SK-N-SH (cell line): ENCODE results near the gene TFB1M. TPM values are rescaled to one million over a fixed set of nuclear protein-coding genes. Genes with fewer than 3 reads are reported as not detected.

ENCODE experiments used
- CTCF ChIA-PET: fragments of 300-600, 350-600 bp; formaldehyde crosslinking; extraction: SDS; loops from one replicate; lab custom pipeline; 2021; lab: Yijun Ruan, JAX
- POLR2A ChIA-PET: fragments of 350-600 bp; sonication (Branson Sonifier 250); formaldehyde crosslinking; extraction: SDS; loops from one replicate; lab custom pipeline; 2020; ENCODE audit warnings: antibody characterized with exemption, inconsistent platforms; lab: Yijun Ruan, JAX
- DNase-seq: peaks from one replicate; pipeline ENCODE4 v3.0.0; 2012
- H2AFZ ChIP-seq: fragments of 200-600 bp; sonication (generic); 2 replicates; pipeline ENCODE4 v1.8.1; 2016; ENCODE audit warnings: antibody characterized with exemption, mild to moderate bottlenecking, low read depth
- H3F3A ChIP-seq: fragments of 200-600 bp; sonication (generic); replicated peaks from 2 replicates; pipeline ENCODE3; 2016; ENCODE audit warnings: antibody characterized with exemption, mild to moderate bottlenecking; ENCODE audit not compliant: insufficient read depth
- H3K27ac ChIP-seq, 2 experiments: fragments of 200-500 bp in 1 of 2; fragments of 200-600 bp in 1 of 2; sonication (Bioruptor generic) in 1 of 2; sonication (generic), shearing (Covaris generic) in 1 of 2; 2 replicates each; pipeline versions ENCODE4 v1.5.1 to v1.6.1; 2014 to 2016; ENCODE audit warnings: low read depth in 2 of 2, inconsistent platforms in 1 of 2, low read length in 1 of 2, mild to moderate bottlenecking in 1 of 2, mixed read lengths in 1 of 2
- H3K27me3 ChIP-seq: fragments of 200-600 bp; sonication (generic), shearing (Covaris generic); 2 replicates; pipeline ENCODE4 v1.6.1; 2016; ENCODE audit warnings: mixed run types; ENCODE audit not compliant: insufficient read depth
- H3K36me3 ChIP-seq, 2 experiments: fragments of 200-500 bp in 1 of 2; fragments of 200-600 bp in 1 of 2; sonication (Bioruptor generic) in 1 of 2; sonication (generic) in 1 of 2; replicated peaks in 1 of 2; 2 replicates each; pipeline versions ENCODE3 to v1.5.1; 2014 to 2016; ENCODE audit warnings: low read length in 1 of 2, mild to moderate bottlenecking in 1 of 2; ENCODE audit not compliant: insufficient read depth in 2 of 2, control insufficient read depth in 1 of 2
- H3K4me1 ChIP-seq, 2 experiments: fragments of 200-500 bp in 1 of 2; fragments of 200-600 bp in 1 of 2; sonication (Bioruptor generic) in 1 of 2; sonication (generic), shearing (Covaris generic) in 1 of 2; 2 replicates each; pipeline versions ENCODE4 v1.5.1 to v1.6.1; 2014 to 2016; ENCODE audit warnings: low read depth in 1 of 2, low read length in 1 of 2, mixed run types in 1 of 2; ENCODE audit not compliant: insufficient read depth in 2 of 2, control insufficient read depth in 1 of 2
- H3K4me2 ChIP-seq: fragments of 200-600 bp; sonication (generic), shearing (Covaris generic); 2 replicates; pipeline ENCODE4 v1.6.1; 2017; ENCODE audit warnings: mixed run types
- H3K4me3 ChIP-seq, 2 experiments: fragments of 200-500 bp in 1 of 2; fragments of 200-600 bp in 1 of 2; sonication (Bioruptor generic) in 1 of 2; sonication (generic), shearing (Covaris generic) in 1 of 2; 2 replicates each; pipeline versions ENCODE4 v1.5.1 to v1.8.1; 2014 to 2016; ENCODE audit warnings: low read depth in 2 of 2, inconsistent platforms in 1 of 2, low read length in 1 of 2, mild to moderate bottlenecking in 1 of 2, mixed read lengths in 1 of 2, moderate library complexity in 1 of 2
- H3K79me2 ChIP-seq: fragments of 200-600 bp; sonication (generic); 2 replicates; pipeline ENCODE4 v1.8.1; 2017; ENCODE audit warnings: mild to moderate bottlenecking; ENCODE audit not compliant: insufficient read depth
- H3K9ac ChIP-seq: fragments of 200-600 bp; sonication (generic); 2 replicates; pipeline ENCODE4 v1.6.1; 2017; ENCODE audit warnings: mixed run types
- H3K9me2 ChIP-seq: fragments of 200-600 bp; sonication (generic); 2 replicates; pipeline ENCODE4 v1.6.1; 2017; ENCODE audit warnings: mixed run types
- H3K9me3 ChIP-seq: fragments of 200-600 bp; sonication (generic); 2 replicates; pipeline ENCODE4 v1.6.1; 2017; ENCODE audit warnings: mixed run types, mild to moderate bottlenecking, moderate library complexity
- H4K20me1 ChIP-seq: fragments of 200-600 bp; sonication (generic); 2 replicates; pipeline ENCODE4 v1.6.1; 2017; ENCODE audit warnings: mild to moderate bottlenecking, mixed run types; ENCODE audit not compliant: insufficient read depth
- CHD2 ChIP-seq: fragments of 150-350 bp; IDR thresholded peaks from 2 replicates; pipeline ENCODE4 v1.6.1; 2018; ENCODE audit warnings: low read length; ENCODE audit not compliant: partially characterized antibody
- EP300 ChIP-seq, 2 experiments: IDR thresholded peaks; 2 replicates each; pipeline versions ENCODE4 v1.4.0 to v1.6.1; 2012; ENCODE audit warnings: borderline replicate concordance in 1 of 2, low read depth in 1 of 2, low read length in 1 of 2
- EZH2phosphoT487 ChIP-seq: fragments of 200-600 bp; sonication (generic); IDR thresholded peaks from 2 replicates; pipeline ENCODE4 v1.6.1; 2017; ENCODE audit warnings: low read depth, mixed run types, mild to moderate bottlenecking, antibody characterized with exemption, moderate library complexity, borderline replicate concordance
- FOSL2 ChIP-seq: IDR thresholded peaks from 2 replicates; pipeline ENCODE4 v1.4.0; 2012; ENCODE audit warnings: low read depth, mild to moderate bottlenecking, moderate library complexity, borderline replicate concordance
- FOXM1 ChIP-seq: IDR thresholded peaks from 2 replicates; pipeline ENCODE4 v1.4.0; 2012; ENCODE audit warnings: low read depth, mild to moderate bottlenecking
- MEF2A ChIP-seq: IDR thresholded peaks from 2 replicates; pipeline ENCODE4 v1.4.0; 2012; ENCODE audit warnings: low read depth, borderline replicate concordance
- NFIC ChIP-seq: IDR thresholded peaks from 2 replicates; pipeline ENCODE4 v1.4.0; 2012; ENCODE audit warnings: borderline replicate concordance
- RFX5 ChIP-seq: IDR thresholded peaks from 2 replicates; pipeline ENCODE4 v1.6.1; 2012; ENCODE audit warnings: mild to moderate bottlenecking, improper control_type of control experiment, low read length
- TAF1 ChIP-seq: IDR thresholded peaks from 2 replicates; pipeline ENCODE4 v1.6.1; 2012; ENCODE audit warnings: low read depth, mild to moderate bottlenecking, low read length, moderate library complexity, borderline replicate concordance
- TCF12 ChIP-seq: IDR thresholded peaks from 2 replicates; pipeline ENCODE4 v1.4.0; 2012
- TEAD4 ChIP-seq: IDR thresholded peaks from 2 replicates; pipeline ENCODE4 v1.4.0; 2012; ENCODE audit warnings: mild to moderate bottlenecking, borderline replicate concordance; ENCODE audit not compliant: insufficient read depth
- WGBS: methylation state at CpG from one replicate; pipeline ENCODE4 v1.1.6; 2017; ENCODE audit warnings: low lambda C conversion rate; 5-methylcytosine and 5-hydroxymethylcytosine counted together
- polyA plus RNA-seq, 3 experiments: library from polyadenylated mRNA; depleted of rRNA; stranded (reverse); fragments of >200 nt; gene quantifications; 2 replicates each; pipeline ENCODE4 v1.2.3, GENCODE V29; 2012
- TF ChIP-seq, protein P1 (sequence below): fragments of 150-350 bp; IDR thresholded peaks from 2 replicates; pipeline ENCODE4 v1.6.1; 2016; ENCODE audit warnings: mild to moderate bottlenecking, low read depth, low read length
- TF ChIP-seq, protein P2 (sequence below): IDR thresholded peaks from 2 replicates; pipeline ENCODE4 v1.4.0; 2012; ENCODE audit warnings: low read depth, borderline replicate concordance
- TF ChIP-seq, protein P3 (sequence below): IDR thresholded peaks from 2 replicates; pipeline ENCODE4 v1.6.1; 2012; ENCODE audit warnings: mild to moderate bottlenecking, low read depth, low read length, moderate library complexity
- TF ChIP-seq, protein P4 (sequence below): IDR thresholded peaks from 2 replicates; pipeline ENCODE4 v1.4.0; 2012; ENCODE audit warnings: low read depth
- TF ChIP-seq, protein P5 (sequence below): IDR thresholded peaks from 2 replicates; pipeline ENCODE4; 2012

Gene TFB1M
- polyA plus RNA-seq, 1 of the 3 experiments (the other 2 are of a cell fraction): 28.4 TPM

DNA sequence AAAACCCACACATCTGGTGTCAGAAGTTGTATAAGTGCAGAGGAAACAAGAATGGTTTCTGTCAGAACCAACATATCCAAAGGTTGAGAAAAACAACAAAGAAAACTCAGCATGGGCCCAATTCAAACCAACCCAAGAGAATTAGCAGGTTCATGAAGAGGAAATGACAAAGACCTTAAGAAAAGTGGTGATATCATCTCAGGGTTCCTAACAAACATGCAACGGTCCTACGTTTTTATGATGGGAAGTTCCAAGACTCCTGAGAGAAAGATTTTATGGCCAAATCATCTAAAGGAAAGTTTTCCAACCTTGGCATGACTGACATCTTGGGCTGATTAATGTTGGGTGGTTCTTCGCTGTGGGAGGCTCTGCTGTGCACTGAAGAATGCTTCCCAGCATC is 23.0 kb downstream of the TFB1M start (continued):
- TF ChIP-seq, protein P1, sequence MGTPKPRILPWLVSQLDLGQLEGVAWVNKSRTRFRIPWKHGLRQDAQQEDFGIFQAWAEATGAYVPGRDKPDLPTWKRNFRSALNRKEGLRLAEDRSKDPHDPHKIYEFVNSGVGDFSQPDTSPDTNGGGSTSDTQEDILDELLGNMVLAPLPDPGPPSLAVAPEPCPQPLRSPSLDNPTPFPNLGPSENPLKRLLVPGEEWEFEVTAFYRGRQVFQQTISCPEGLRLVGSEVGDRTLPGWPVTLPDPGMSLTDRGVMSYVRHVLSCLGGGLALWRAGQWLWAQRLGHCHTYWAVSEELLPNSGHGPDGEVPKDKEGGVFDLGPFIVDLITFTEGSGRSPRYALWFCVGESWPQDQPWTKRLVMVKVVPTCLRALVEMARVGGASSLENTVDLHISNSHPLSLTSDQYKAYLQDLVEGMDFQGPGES: no peak
- no peak for TF ChIP-seq EP300 (IDR thresholded peaks at IDR 0.05; ENCODE audit: borderline replicate concordance in 1 of 2, low read depth in 1 of 2, low read length in 1 of 2)
- no peak for TF ChIP-seq EZH2phosphoT487
- no peak for TF ChIP-seq TAF1
- no peak for TF ChIP-seq RFX5
- TF ChIP-seq FOXM1: no peak
- TF ChIP-seq, protein P2, sequence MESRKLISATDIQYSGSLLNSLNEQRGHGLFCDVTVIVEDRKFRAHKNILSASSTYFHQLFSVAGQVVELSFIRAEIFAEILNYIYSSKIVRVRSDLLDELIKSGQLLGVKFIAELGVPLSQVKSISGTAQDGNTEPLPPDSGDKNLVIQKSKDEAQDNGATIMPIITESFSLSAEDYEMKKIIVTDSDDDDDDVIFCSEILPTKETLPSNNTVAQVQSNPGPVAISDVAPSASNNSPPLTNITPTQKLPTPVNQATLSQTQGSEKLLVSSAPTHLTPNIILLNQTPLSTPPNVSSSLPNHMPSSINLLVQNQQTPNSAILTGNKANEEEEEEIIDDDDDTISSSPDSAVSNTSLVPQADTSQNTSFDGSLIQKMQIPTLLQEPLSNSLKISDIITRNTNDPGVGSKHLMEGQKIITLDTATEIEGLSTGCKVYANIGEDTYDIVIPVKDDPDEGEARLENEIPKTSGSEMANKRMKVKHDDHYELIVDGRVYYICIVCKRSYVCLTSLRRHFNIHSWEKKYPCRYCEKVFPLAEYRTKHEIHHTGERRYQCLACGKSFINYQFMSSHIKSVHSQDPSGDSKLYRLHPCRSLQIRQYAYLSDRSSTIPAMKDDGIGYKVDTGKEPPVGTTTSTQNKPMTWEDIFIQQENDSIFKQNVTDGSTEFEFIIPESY: no peak
- TF ChIP-seq CHD2: no peak
- TF ChIP-seq, all 33 proteins: peak for 0

DNA sequence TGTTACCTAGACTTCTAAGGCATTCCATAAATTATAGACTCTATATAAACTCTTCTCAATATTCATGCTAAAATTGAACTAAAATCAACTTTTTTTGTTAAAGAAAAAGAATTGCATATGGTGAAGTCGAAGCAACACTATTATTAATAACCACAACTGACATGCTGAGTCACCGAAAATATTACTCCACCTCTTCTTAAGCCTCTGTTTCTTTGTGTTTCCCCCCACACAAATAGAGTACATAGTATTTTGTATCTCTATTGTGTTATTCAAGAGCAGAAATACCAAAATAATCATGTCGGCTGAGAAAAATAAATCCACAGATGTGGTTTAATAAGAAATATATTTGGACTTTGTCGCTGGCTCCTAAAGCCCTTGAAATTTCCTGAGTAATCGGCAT is 23.8 kb downstream of the TFB1M start:
- no peak overlapping the region for H3K4me3 ChIP-seq
- no peak overlapping the region for H3K9ac ChIP-seq
- no peaks in the 10 kb centered on the region; the same call in 1 of the 2 replicates for H3K79me2 ChIP-seq
- POLR2A ChIA-PET: no interaction called here
- no peaks in the 10 kb centered on the region for H3F3A ChIP-seq
- CTCF ChIA-PET: no interaction called here
- H3K9me2 ChIP-seq: no peaks in the 10 kb centered on the region
- no peaks in the 10 kb centered on the region for H4K20me1 ChIP-seq
- H3K9me3 ChIP-seq: no peaks in the 10 kb centered on the region
- peaks cover 49 to 62% of the 10 kb centered on the region in 2 experiments for H3K36me3 ChIP-seq
- no peak for DNase-seq
- H3K4me2 ChIP-seq: no peak overlapping the region
- TF ChIP-seq, protein P1: no peak
- TF ChIP-seq TEAD4 (no peak), NFIC (no peak), RFX5 (no peak), CHD2 (no peak), FOSL2 (no peak), MEF2A (no peak), TAF1 (no peak), TCF12 (no peak)
- TF ChIP-seq, protein P3, sequence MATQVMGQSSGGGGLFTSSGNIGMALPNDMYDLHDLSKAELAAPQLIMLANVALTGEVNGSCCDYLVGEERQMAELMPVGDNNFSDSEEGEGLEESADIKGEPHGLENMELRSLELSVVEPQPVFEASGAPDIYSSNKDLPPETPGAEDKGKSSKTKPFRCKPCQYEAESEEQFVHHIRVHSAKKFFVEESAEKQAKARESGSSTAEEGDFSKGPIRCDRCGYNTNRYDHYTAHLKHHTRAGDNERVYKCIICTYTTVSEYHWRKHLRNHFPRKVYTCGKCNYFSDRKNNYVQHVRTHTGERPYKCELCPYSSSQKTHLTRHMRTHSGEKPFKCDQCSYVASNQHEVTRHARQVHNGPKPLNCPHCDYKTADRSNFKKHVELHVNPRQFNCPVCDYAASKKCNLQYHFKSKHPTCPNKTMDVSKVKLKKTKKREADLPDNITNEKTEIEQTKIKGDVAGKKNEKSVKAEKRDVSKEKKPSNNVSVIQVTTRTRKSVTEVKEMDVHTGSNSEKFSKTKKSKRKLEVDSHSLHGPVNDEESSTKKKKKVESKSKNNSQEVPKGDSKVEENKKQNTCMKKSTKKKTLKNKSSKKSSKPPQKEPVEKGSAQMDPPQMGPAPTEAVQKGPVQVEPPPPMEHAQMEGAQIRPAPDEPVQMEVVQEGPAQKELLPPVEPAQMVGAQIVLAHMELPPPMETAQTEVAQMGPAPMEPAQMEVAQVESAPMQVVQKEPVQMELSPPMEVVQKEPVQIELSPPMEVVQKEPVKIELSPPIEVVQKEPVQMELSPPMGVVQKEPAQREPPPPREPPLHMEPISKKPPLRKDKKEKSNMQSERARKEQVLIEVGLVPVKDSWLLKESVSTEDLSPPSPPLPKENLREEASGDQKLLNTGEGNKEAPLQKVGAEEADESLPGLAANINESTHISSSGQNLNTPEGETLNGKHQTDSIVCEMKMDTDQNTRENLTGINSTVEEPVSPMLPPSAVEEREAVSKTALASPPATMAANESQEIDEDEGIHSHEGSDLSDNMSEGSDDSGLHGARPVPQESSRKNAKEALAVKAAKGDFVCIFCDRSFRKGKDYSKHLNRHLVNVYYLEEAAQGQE: no peak
- TF ChIP-seq, protein P4, sequence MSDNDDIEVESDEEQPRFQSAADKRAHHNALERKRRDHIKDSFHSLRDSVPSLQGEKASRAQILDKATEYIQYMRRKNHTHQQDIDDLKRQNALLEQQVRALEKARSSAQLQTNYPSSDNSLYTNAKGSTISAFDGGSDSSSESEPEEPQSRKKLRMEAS: no peak
- TF ChIP-seq, protein P5, sequence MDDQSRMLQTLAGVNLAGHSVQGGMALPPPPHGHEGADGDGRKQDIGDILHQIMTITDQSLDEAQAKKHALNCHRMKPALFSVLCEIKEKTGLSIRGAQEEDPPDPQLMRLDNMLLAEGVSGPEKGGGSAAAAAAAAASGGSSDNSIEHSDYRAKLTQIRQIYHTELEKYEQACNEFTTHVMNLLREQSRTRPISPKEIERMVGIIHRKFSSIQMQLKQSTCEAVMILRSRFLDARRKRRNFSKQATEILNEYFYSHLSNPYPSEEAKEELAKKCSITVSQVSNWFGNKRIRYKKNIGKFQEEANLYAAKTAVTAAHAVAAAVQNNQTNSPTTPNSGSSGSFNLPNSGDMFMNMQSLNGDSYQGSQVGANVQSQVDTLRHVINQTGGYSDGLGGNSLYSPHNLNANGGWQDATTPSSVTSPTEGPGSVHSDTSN: no peak
- no peaks in the 10 kb centered on the region for H3K27me3 ChIP-seq
- WGBS: 99% methylated on average over 5 of the region's 5 CpGs
- H2AFZ ChIP-seq: no peak overlapping the region
- no peak overlapping the region for H3K27ac ChIP-seq
- H3K4me1 ChIP-seq: peaks cover 0 to 13% of the 10 kb centered on the region in 2 experiments; a peak in 2 of 4 replicates
